HepG2 (cell line): Measurements from ENCODE around the gene RASGRF1. TPM values are rescaled to one million over a fixed set of nuclear protein-coding genes. Genes with fewer than 3 reads are reported as not detected.

Experiments used
- FOXP1 ChIP-seq, 2 experiments: fragments of 450-650 bp in 1 of 2; IDR thresholded peaks; 2 replicates each; pipeline ENCODE4 v1.6.1; 2017 to 2018; ENCODE audit warnings: antibody characterized with exemption in 1 of 2
- HNRNPL ChIP-seq: fragments of 200-400 bp; formaldehyde crosslinking; IDR thresholded peaks from 2 replicates; pipeline ENCODE4 v1.6.1; 2017; ENCODE audit warnings: mild to moderate bottlenecking, low read depth, low read length
- MLLT10 ChIP-seq: sonication (generic); formaldehyde crosslinking; IDR thresholded peaks from 2 replicates; pipeline ENCODE4 v1.4.0; 2020; ENCODE audit warnings: missing genetic modification reagents
- NCOA1 ChIP-seq: sonication (generic); formaldehyde crosslinking; IDR thresholded peaks from 2 replicates; pipeline ENCODE4 v1.9.0; 2021; ENCODE audit warnings: missing genetic modification reagents
- PHF8 ChIP-seq: sonication (generic); formaldehyde crosslinking; IDR thresholded peaks from 2 replicates; pipeline ENCODE4 v1.5.0; 2020; ENCODE audit warnings: missing genetic modification reagents
- SALL2 ChIP-seq: sonication (generic); formaldehyde crosslinking; IDR thresholded peaks from 2 replicates; pipeline ENCODE4 v1.8.1; 2023; ENCODE audit warnings: mild to moderate bottlenecking, missing genetic modification reagents, inconsistent platforms
- SMAD1 ChIP-seq: sonication (generic); formaldehyde crosslinking; IDR thresholded peaks from 2 replicates; pipeline ENCODE4 v1.4.0; 2020; ENCODE audit warnings: missing genetic modification reagents, low read depth, mild to moderate bottlenecking, borderline replicate concordance
- SP1 ChIP-seq, 2 experiments: fragments of 450-650 bp in 1 of 2; sonication (generic) in 1 of 2; formaldehyde crosslinking in 1 of 2; IDR thresholded peaks; 2 replicates each; pipeline versions ENCODE4 v1.4.0 to v1.6.1; 2016 to 2020; ENCODE audit warnings: missing genetic modification reagents in 1 of 2
- ZBTB7A ChIP-seq: sonication (generic); formaldehyde crosslinking; IDR thresholded peaks from 2 replicates; pipeline ENCODE4 v1.8.0; 2022; ENCODE audit warnings: mild to moderate bottlenecking, missing genetic modification reagents
- ZC3H4 ChIP-seq: sonication (generic); formaldehyde crosslinking; IDR thresholded peaks from 2 replicates; pipeline ENCODE4 v1.4.0; 2020; ENCODE audit warnings: missing genetic modification reagents, borderline replicate concordance
- ZMAT3 ChIP-seq: sonication (generic); formaldehyde crosslinking; conservative IDR thresholded peaks from 2 replicates; pipeline ENCODE4 v1.7.0; 2021; ENCODE audit warnings: missing genetic modification reagents
- ZNF234 ChIP-seq: sonication (generic); formaldehyde crosslinking; conservative IDR thresholded peaks from 2 replicates; pipeline ENCODE4 v1.5.1; 2020; ENCODE audit warnings: mild to moderate bottlenecking, missing genetic modification reagents
- ZNF780A ChIP-seq: sonication (generic); formaldehyde crosslinking; IDR thresholded peaks from 2 replicates; pipeline ENCODE4 v1.8.0; 2022; ENCODE audit warnings: mild to moderate bottlenecking, missing genetic modification reagents, moderate library complexity
- polyA plus RNA-seq, 8 experiments: library from polyadenylated mRNA; depleted of rRNA in 3 of 8; stranded (reverse) in 7 of 8; unstranded in 1 of 8; fragments of >200 nt; fragmentation: Illumina TruSeq in 4 of 8; extraction: Trizol in 4 of 8; gene quantifications; 2 replicates each; pipeline versions ENCODE4 v1.2.1 to v1.2.3, GENCODE V29; 2011 to 2016; ENCODE audit warnings: low read depth in 4 of 8, missing spikeins in 1 of 8, mixed read lengths in 1 of 8; ENCODE audit not compliant: insufficient read depth in 1 of 8
- total RNA-seq, 5 experiments: library from RNA; depleted of rRNA; stranded (reverse); fragments of >200 nt; fragmentation: Illumina TruSeq; extraction: Trizol; gene quantifications; 2 replicates each; pipeline ENCODE4 v1.2.3, GENCODE V29; 2016; ENCODE audit warnings: low read depth in 1 of 5
- TF ChIP-seq, protein P1 (sequence below): sonication (generic); formaldehyde crosslinking; IDR thresholded peaks from 2 replicates; pipeline ENCODE4 v1.8.0; 2022; ENCODE audit warnings: mild to moderate bottlenecking, missing genetic modification reagents, moderate library complexity
- TF ChIP-seq, protein P2 (sequence below): sonication (generic); formaldehyde crosslinking; conservative IDR thresholded peaks from 2 replicates; pipeline ENCODE4 v1.8.0; 2022; ENCODE audit warnings: mild to moderate bottlenecking, moderate library complexity, missing genetic modification reagents
- TF ChIP-seq, protein P3 (sequence below): sonication (generic); formaldehyde crosslinking; IDR thresholded peaks from 2 replicates; pipeline ENCODE4 v1.5.1; 2020; ENCODE audit warnings: mild to moderate bottlenecking, missing genetic modification reagents, borderline replicate concordance
- TF ChIP-seq, protein P4 (sequence below): IDR thresholded peaks from 2 replicates; pipeline ENCODE4 v1.6.1; 2016; ENCODE audit warnings: low read depth, missing genetic modification reagents, missing compliant biosample characterization
- TF ChIP-seq, protein P5 (sequence below): sonication (generic); formaldehyde crosslinking; IDR thresholded peaks from 2 replicates; pipeline ENCODE4 v1.4.0; 2020; ENCODE audit warnings: mild to moderate bottlenecking, missing genetic modification reagents

RASGRF1 gene
- total and polyA plus RNA-seq, 2 of the 13 experiments (the other 11 are each of a cell fraction or from before 2014, with no cell fraction given): 0.55 to 3.0 TPM

DNA sequence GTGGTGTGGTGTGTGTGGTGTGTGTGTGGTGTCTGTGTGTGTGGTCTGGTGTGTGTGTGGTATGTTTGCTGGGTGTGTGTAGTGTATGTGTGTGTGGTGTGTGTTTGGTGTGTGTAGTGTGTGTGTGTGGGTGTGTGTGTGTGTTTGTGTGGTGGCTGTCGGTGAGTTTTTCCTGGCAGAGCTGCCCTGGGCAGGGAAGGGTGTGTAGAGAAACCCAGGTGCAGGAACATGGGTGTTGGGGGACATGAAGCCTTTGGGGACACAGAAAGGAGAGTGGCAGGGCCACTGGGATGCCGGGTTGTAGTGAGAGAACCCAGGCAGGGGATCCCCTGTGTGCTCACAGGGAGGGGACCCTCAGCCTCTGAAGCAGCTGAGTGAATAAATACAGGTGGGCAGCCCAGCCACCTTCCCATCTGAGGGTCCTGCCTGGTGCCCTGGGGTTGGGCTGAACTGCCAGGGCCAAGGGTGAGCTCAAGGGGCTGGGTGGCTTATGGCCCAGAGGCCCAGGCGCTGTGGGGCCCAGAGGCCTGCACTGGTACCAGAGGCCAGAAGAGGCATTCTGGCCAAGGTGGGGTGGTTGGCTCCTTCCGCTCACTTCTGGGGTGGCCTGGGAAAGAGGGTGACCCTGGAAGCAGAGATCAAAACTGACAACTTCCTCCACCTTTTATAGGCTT, 97.2 kb downstream of the RASGRF1 start (continued):
- TF ChIP-seq, protein P1, sequence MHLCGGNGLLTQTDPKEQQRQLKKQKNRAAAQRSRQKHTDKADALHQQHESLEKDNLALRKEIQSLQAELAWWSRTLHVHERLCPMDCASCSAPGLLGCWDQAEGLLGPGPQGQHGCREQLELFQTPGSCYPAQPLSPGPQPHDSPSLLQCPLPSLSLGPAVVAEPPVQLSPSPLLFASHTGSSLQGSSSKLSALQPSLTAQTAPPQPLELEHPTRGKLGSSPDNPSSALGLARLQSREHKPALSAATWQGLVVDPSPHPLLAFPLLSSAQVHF (CRISPR knock-in tag): 0 out of 2 replicates have a peak, but pooled peaks have one; percentile 30
- TF ChIP-seq, protein P2, sequence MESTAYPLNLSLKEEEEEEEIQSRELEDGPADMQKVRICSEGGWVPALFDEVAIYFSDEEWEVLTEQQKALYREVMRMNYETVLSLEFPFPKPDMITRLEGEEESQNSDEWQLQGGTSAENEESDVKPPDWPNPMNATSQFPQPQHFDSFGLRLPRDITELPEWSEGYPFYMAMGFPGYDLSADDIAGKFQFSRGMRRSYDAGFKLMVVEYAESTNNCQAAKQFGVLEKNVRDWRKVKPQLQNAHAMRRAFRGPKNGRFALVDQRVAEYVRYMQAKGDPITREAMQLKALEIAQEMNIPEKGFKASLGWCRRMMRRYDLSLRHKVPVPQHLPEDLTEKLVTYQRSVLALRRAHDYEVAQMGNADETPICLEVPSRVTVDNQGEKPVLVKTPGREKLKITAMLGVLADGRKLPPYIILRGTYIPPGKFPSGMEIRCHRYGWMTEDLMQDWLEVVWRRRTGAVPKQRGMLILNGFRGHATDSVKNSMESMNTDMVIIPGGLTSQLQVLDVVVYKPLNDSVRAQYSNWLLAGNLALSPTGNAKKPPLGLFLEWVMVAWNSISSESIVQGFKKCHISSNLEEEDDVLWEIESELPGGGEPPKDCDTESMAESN (CRISPR knock-in tag): no peak
- TF ChIP-seq ZMAT3 (CRISPR knock-in tag) (0 out of 2 replicates have a peak, but pooled peaks have one; percentile 14), HNRNPL (peak; percentile 86), FOXP1 (IDR thresholded peaks at IDR 0.05) (no peak), FOXP1 (CRISPR knock-in tag; IDR thresholded peaks at IDR 0.05) (no peak), MLLT10 (no peak), ZNF780A (CRISPR knock-in tag) (peak; percentile 82; the same call in 1 of the 2 replicates), SALL2 (CRISPR knock-in tag) (peak; percentile 52; the same call in 1 of the 2 replicates), SP1 (IDR thresholded peaks at IDR 0.05) (no peak), SP1 (CRISPR knock-in tag; IDR thresholded peaks at IDR 0.05) (no peak), SMAD1 (CRISPR knock-in tag) (no peak), PHF8 (CRISPR knock-in tag) (no peak), ZNF234 (CRISPR knock-in tag) (no peak), ZC3H4 (CRISPR knock-in tag) (peak; percentile 84; the same call in 1 of the 2 replicates), ZBTB7A (CRISPR knock-in tag) (no peak), NCOA1 (CRISPR knock-in tag) (peak; percentile 4; the same call in 1 of the 2 replicates)
- TF ChIP-seq, protein P3, sequence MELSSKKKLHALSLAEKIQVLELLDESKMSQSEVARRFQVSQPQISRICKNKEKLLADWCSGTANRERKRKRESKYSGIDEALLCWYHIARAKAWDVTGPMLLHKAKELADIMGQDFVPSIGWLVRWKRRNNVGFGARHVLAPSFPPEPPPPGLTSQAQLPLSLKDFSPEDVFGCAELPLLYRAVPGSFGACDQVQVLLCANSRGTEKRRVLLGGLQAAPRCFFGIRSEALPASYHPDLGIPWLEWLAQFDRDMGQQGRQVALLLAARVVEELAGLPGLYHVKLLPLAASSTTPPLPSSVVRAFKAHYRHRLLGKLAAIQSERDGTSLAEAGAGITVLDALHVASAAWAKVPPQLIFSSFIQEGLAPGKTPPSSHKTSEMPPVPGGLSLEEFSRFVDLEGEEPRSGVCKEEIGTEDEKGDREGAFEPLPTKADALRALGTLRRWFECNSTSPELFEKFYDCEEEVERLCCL (CRISPR knock-in tag): 0 out of 2 replicates have a peak, but pooled peaks have one; percentile 4
- TF ChIP-seq, protein P4, sequence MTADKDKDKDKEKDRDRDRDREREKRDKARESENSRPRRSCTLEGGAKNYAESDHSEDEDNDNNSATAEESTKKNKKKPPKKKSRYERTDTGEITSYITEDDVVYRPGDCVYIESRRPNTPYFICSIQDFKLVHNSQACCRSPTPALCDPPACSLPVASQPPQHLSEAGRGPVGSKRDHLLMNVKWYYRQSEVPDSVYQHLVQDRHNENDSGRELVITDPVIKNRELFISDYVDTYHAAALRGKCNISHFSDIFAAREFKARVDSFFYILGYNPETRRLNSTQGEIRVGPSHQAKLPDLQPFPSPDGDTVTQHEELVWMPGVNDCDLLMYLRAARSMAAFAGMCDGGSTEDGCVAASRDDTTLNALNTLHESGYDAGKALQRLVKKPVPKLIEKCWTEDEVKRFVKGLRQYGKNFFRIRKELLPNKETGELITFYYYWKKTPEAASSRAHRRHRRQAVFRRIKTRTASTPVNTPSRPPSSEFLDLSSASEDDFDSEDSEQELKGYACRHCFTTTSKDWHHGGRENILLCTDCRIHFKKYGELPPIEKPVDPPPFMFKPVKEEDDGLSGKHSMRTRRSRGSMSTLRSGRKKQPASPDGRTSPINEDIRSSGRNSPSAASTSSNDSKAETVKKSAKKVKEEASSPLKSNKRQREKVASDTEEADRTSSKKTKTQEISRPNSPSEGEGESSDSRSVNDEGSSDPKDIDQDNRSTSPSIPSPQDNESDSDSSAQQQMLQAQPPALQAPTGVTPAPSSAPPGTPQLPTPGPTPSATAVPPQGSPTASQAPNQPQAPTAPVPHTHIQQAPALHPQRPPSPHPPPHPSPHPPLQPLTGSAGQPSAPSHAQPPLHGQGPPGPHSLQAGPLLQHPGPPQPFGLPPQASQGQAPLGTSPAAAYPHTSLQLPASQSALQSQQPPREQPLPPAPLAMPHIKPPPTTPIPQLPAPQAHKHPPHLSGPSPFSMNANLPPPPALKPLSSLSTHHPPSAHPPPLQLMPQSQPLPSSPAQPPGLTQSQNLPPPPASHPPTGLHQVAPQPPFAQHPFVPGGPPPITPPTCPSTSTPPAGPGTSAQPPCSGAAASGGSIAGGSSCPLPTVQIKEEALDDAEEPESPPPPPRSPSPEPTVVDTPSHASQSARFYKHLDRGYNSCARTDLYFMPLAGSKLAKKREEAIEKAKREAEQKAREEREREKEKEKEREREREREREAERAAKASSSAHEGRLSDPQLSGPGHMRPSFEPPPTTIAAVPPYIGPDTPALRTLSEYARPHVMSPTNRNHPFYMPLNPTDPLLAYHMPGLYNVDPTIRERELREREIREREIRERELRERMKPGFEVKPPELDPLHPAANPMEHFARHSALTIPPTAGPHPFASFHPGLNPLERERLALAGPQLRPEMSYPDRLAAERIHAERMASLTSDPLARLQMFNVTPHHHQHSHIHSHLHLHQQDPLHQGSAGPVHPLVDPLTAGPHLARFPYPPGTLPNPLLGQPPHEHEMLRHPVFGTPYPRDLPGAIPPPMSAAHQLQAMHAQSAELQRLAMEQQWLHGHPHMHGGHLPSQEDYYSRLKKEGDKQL: no peak
- TF ChIP-seq, protein P5, sequence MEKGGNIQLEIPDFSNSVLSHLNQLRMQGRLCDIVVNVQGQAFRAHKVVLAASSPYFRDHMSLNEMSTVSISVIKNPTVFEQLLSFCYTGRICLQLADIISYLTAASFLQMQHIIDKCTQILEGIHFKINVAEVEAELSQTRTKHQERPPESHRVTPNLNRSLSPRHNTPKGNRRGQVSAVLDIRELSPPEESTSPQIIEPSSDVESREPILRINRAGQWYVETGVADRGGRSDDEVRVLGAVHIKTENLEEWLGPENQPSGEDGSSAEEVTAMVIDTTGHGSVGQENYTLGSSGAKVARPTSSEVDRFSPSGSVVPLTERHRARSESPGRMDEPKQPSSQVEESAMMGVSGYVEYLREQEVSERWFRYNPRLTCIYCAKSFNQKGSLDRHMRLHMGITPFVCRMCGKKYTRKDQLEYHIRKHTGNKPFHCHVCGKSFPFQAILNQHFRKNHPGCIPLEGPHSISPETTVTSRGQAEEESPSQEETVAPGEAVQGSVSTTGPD (CRISPR knock-in tag): peak; percentile 1; the same call in 1 of the 2 replicates
